Measurements from ENCODE around the gene PPFIBP1.
A peak's percentile ranks its signal among the peaks of the same experiment; 100 is the strongest.
"Not testable (repeated sequence)": the region's sequence is repeated elsewhere in the genome, so short reads cannot be mapped to it uniquely, and the experiment has no call there.

PPFIBP1 gene

DNA sequence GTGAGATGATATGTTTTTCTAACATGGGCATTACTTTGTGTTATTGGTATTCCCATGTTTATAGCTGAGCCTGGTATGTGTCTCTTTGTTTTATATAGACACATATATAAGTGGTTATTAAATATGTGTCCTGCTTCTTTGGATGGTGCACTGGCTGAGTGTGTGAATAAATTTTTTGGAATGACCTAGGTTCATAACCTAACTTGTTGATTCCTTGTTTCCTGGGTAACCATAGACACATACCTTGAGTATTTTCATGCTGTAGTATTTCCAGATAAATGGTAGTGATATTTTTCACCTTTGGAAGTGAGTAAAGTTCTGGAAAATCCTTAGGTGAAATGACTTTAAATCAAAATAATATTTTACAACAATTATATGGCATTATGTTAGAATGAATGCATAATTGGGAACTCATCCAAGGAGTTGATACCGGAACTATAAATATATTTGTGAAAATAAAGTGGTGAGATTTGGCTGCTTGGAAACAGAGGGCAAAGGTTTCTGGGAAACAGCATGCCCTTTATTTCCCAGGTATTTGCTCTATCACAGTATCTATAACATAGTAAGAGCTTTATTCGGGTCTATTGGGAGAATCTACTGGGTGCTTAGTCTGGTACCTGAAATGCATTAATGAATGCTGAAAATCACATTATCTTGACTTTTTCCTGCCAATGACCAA is 107.9 kb downstream of the PPFIBP1 start:
- H3K36me3 ChIP-seq (ENCODE audit: control insufficient read depth, insufficient read depth, low read length, severe bottlenecking), result no peaks in the 10 kb centered on the region
- H3K27me3 ChIP-seq (replicated peaks; ENCODE audit: control insufficient read depth, insufficient read depth, low read length), result no peaks in the 10 kb centered on the region
- peaks cover 21% of the 10 kb centered on the region for H3K4me1 ChIP-seq (ENCODE audit: control insufficient read depth, insufficient read depth, low read length)
- no peak for DNase-seq (ENCODE audit: low read depth)
- no peak overlapping the region for H3K9ac ChIP-seq (ENCODE audit: low read length)
- no peaks in the 10 kb centered on the region for H3K9me3 ChIP-seq (ENCODE audit: control insufficient read depth, low read length)
- no peak overlapping the region for H3K4me3 ChIP-seq (ENCODE audit: low read length)

GRCh38 chr12:27635349-27635972 is 111.5 kb downstream of the PPFIBP1 start:
- peak; percentile 86 for DNase-seq (ENCODE audit: low read depth)

GRCh38 chr12:27636569-27636968 is 112.6 kb downstream of the PPFIBP1 start:
- H3K9ac ChIP-seq (ENCODE audit: low read length); H3K4me3 ChIP-seq (ENCODE audit: low read length); H3K4me1 ChIP-seq (ENCODE audit: control insufficient read depth, insufficient read depth, low read length); DNase-seq (ENCODE audit: low read depth); H3K27me3 ChIP-seq (replicated peaks; ENCODE audit: control insufficient read depth, insufficient read depth, low read length); H3K36me3 ChIP-seq (ENCODE audit: control insufficient read depth, insufficient read depth, low read length, severe bottlenecking); H3K9me3 ChIP-seq (ENCODE audit: control insufficient read depth, low read length): not testable (repeated sequence)

More at GRCh38 chr12:27635349-27635972, 111.5 kb downstream of the PPFIBP1 start:
- peaks cover 4% of the 10 kb centered on the region for H3K4me1 ChIP-seq (ENCODE audit: control insufficient read depth, insufficient read depth, low read length)
- no peaks in the 10 kb centered on the region for H3K9me3 ChIP-seq (ENCODE audit: control insufficient read depth, low read length)
- H3K27me3 ChIP-seq (replicated peaks; ENCODE audit: control insufficient read depth, insufficient read depth, low read length), result no peaks in the 10 kb centered on the region
- H3K36me3 ChIP-seq (ENCODE audit: control insufficient read depth, insufficient read depth, low read length, severe bottlenecking), result no peaks in the 10 kb centered on the region
- no peak overlapping the region for H3K9ac ChIP-seq (ENCODE audit: low read length)
- H3K4me3 ChIP-seq (ENCODE audit: low read length), result no peak overlapping the region

DNA sequence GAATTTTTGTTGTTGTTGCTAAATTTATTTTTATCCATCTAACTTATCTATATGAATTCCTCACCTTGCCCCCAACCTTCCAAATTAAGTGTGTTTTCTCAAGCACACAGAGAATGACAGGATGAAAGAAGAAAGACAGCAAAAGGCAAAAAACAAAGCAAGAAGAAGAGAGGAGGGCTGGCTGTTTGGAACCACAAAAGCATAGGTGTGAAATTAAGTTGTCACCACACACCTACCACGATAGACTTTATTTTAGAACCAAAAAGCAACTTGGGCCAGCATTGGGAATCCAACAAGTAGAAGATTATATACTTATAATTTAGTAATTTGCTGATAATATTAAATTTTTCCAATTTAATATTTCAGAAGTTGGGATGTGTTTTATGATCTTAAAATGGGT is 113.5 kb downstream of the PPFIBP1 start:
- no peak for DNase-seq (ENCODE audit: low read depth)
- no peaks in the 10 kb centered on the region for H3K27me3 ChIP-seq (replicated peaks; ENCODE audit: control insufficient read depth, insufficient read depth, low read length)
- H3K4me1 ChIP-seq (ENCODE audit: control insufficient read depth, insufficient read depth, low read length), result peaks cover 4% of the 10 kb centered on the region
- H3K9me3 ChIP-seq (ENCODE audit: control insufficient read depth, low read length), result no peaks in the 10 kb centered on the region
- H3K4me3 ChIP-seq (ENCODE audit: low read length), result no peak overlapping the region
- no peaks in the 10 kb centered on the region for H3K36me3 ChIP-seq (ENCODE audit: control insufficient read depth, insufficient read depth, low read length, severe bottlenecking)
- no peak overlapping the region for H3K9ac ChIP-seq (ENCODE audit: low read length)

DNA sequence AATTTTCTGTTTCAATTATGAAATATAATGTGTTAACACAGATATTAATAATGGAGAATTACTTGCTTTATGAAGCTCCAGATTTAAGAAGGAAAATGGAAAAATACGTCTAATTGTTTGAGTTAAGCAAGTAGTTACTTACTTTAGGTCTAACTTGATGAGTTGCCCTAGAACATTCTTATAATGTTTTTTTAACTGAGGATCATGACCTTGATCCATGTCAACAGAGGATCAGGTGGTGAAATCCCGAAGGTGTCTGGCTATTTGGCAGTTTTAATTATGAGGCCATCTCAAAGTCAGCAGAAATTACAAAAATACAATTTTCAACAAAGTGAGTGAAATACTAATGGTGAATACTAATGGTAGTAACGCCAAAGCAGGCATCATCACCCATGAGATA is 115.3 kb downstream of the PPFIBP1 start:
- no peak for DNase-seq (ENCODE audit: low read depth)
- Histone ChIP-seq H3K4me3 (ENCODE audit: low read length) (no peak overlapping the region), H3K27me3 (replicated peaks; ENCODE audit: control insufficient read depth, insufficient read depth, low read length) (no peaks in the 10 kb centered on the region), H3K9ac (ENCODE audit: low read length) (no peak overlapping the region), H3K9me3 (ENCODE audit: control insufficient read depth, low read length) (no peaks in the 10 kb centered on the region), H3K4me1 (ENCODE audit: control insufficient read depth, insufficient read depth, low read length) (peaks cover 6% of the 10 kb centered on the region), H3K36me3 (ENCODE audit: control insufficient read depth, insufficient read depth, low read length, severe bottlenecking) (no peaks in the 10 kb centered on the region)

DNA sequence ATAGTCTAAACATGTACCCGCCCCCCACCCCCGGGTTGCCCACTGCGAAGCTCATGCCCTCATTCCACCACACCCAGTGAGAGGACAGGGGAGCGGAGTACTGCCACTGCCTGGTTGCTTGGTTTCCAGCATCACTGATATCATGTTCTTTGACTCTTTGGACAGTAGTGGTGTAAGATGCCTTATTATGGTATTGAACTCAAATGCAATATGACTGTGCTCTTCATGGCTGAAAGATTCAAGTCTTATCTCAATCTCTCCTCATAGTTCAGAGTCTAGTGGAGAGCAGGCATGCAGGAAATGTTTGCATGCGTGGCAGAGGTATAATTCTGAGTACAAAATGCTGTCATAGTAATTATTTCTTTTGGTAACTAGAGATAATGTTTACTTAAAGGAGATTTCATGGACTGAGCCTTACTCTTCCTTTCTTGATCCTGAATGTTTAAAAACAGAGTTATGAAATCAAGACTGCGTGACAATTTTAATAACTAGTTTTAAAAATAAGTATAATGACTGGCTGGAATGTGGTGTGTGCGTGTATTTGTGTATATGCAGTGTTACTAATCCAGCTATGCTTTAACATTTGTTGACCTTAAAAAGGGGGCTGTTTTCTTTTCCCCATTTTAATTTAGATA is 116.7 kb downstream of the PPFIBP1 start:
- H3K9ac ChIP-seq (ENCODE audit: low read length), result not testable (repeated sequence)
- DNase-seq (ENCODE audit: low read depth), result peak; percentile 86

DNA sequence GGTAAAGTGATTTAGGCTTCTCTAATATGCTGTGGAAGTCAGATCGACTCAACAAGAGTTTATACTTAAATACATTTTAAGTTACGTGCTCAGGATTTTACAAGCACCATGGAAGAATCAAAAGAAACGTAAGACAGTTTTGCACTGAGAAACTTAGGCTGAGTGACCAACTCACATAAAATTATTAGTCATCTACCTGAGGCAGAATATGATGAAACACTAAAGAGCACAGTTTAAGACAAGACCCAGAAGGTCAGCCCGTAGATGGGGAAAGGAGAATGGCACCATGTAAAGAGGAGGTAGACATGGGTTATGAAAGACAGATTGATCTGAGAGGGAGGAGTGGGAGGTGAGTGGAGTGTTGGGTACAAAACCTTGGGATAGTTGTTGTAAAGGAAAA is 118.4 kb downstream of the PPFIBP1 start:
- not testable (repeated sequence) for H3K9me3 ChIP-seq (ENCODE audit: control insufficient read depth, low read length); H3K9ac ChIP-seq (ENCODE audit: low read length); H3K36me3 ChIP-seq (ENCODE audit: control insufficient read depth, insufficient read depth, low read length, severe bottlenecking); DNase-seq (ENCODE audit: low read depth); H3K27me3 ChIP-seq (replicated peaks; ENCODE audit: control insufficient read depth, insufficient read depth, low read length); H3K4me3 ChIP-seq (ENCODE audit: low read length); H3K4me1 ChIP-seq (ENCODE audit: control insufficient read depth, insufficient read depth, low read length)

More for the DNA sequence above, 116.7 kb downstream of the PPFIBP1 start:
- not testable (repeated sequence) for H3K4me1 ChIP-seq (ENCODE audit: control insufficient read depth, insufficient read depth, low read length); H3K36me3 ChIP-seq (ENCODE audit: control insufficient read depth, insufficient read depth, low read length, severe bottlenecking); H3K9me3 ChIP-seq (ENCODE audit: control insufficient read depth, low read length); H3K4me3 ChIP-seq (ENCODE audit: low read length); H3K27me3 ChIP-seq (replicated peaks; ENCODE audit: control insufficient read depth, insufficient read depth, low read length)

DNA sequence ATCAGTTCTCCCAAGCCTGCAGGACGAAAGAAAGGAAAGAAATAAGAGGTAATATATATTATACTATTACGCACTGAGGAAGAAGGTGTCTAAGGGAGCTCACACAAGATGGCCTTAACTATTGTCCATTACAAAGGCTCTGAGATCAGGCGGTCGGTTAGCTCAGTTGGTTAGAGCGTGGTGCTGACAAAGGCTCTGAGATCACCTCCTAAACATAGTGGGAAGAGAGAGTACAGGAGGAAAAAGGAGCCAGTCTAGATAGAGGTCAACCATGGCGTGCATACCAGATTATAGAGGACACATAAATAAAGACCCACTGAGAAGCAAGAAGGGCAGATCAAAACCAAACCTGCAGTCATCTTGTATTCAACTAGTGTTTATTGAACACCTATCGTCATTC is 118.9 kb downstream of the PPFIBP1 start:
- not testable (repeated sequence) for DNase-seq (ENCODE audit: low read depth); H3K27me3 ChIP-seq (replicated peaks; ENCODE audit: control insufficient read depth, insufficient read depth, low read length); H3K9ac ChIP-seq (ENCODE audit: low read length); H3K4me3 ChIP-seq (ENCODE audit: low read length); H3K9me3 ChIP-seq (ENCODE audit: control insufficient read depth, low read length); H3K4me1 ChIP-seq (ENCODE audit: control insufficient read depth, insufficient read depth, low read length)
- peaks cover 11% of the 10 kb centered on the region for H3K36me3 ChIP-seq (ENCODE audit: control insufficient read depth, insufficient read depth, low read length, severe bottlenecking)

- no peaks in the 10 kb centered on the region for H3K9me3 ChIP-seq (ENCODE audit: control insufficient read depth, low read length)
- no peak overlapping the region for H3K9ac ChIP-seq (ENCODE audit: low read length)
- peaks cover 17% of the 10 kb centered on the region for H3K36me3 ChIP-seq (ENCODE audit: control insufficient read depth, insufficient read depth, low read length, severe bottlenecking)
- no peak overlapping the region for H3K4me3 ChIP-seq (ENCODE audit: low read length)
- H3K4me1 ChIP-seq (ENCODE audit: control insufficient read depth, insufficient read depth, low read length), result peaks cover 7% of the 10 kb centered on the region
- H3K27me3 ChIP-seq (replicated peaks; ENCODE audit: control insufficient read depth, insufficient read depth, low read length), result no peaks in the 10 kb centered on the region
- DNase-seq (ENCODE audit: low read depth), result peak; percentile 83
Observed at GRCh38 chr12:27644158-27644845, 120.3 kb downstream of the PPFIBP1 start.

GRCh38 chr12:27645671-27646070 is 121.7 kb downstream of the PPFIBP1 start:
- H3K9ac ChIP-seq (ENCODE audit: low read length), result no peak overlapping the region
- H3K9me3 ChIP-seq (ENCODE audit: control insufficient read depth, low read length), result no peaks in the 10 kb centered on the region
- DNase-seq (ENCODE audit: low read depth), result no peak
- H3K4me1 ChIP-seq (ENCODE audit: control insufficient read depth, insufficient read depth, low read length), result peaks cover 7% of the 10 kb centered on the region
- peaks cover 29% of the 10 kb centered on the region for H3K36me3 ChIP-seq (ENCODE audit: control insufficient read depth, insufficient read depth, low read length, severe bottlenecking)
- H3K27me3 ChIP-seq (replicated peaks; ENCODE audit: control insufficient read depth, insufficient read depth, low read length), result no peaks in the 10 kb centered on the region
- H3K4me3 ChIP-seq (ENCODE audit: low read length), result no peak overlapping the region

GRCh38 chr12:27646149-27646548 is 122.1 kb downstream of the PPFIBP1 start:
- H3K36me3 ChIP-seq (ENCODE audit: control insufficient read depth, insufficient read depth, low read length, severe bottlenecking), result peaks cover 31% of the 10 kb centered on the region

More at GRCh38 chr12:27646149-27646548, 122.1 kb downstream of the PPFIBP1 start:
- DNase-seq (ENCODE audit: low read depth), result no peak
- no peaks in the 10 kb centered on the region for H3K9me3 ChIP-seq (ENCODE audit: control insufficient read depth, low read length)
- no peak overlapping the region for H3K9ac ChIP-seq (ENCODE audit: low read length)
- H3K4me3 ChIP-seq (ENCODE audit: low read length), result no peak overlapping the region
- no peaks in the 10 kb centered on the region for H3K27me3 ChIP-seq (replicated peaks; ENCODE audit: control insufficient read depth, insufficient read depth, low read length)
- peaks cover 7% of the 10 kb centered on the region for H3K4me1 ChIP-seq (ENCODE audit: control insufficient read depth, insufficient read depth, low read length)
